ENCODE results near the gene SPSB4.

DNA sequence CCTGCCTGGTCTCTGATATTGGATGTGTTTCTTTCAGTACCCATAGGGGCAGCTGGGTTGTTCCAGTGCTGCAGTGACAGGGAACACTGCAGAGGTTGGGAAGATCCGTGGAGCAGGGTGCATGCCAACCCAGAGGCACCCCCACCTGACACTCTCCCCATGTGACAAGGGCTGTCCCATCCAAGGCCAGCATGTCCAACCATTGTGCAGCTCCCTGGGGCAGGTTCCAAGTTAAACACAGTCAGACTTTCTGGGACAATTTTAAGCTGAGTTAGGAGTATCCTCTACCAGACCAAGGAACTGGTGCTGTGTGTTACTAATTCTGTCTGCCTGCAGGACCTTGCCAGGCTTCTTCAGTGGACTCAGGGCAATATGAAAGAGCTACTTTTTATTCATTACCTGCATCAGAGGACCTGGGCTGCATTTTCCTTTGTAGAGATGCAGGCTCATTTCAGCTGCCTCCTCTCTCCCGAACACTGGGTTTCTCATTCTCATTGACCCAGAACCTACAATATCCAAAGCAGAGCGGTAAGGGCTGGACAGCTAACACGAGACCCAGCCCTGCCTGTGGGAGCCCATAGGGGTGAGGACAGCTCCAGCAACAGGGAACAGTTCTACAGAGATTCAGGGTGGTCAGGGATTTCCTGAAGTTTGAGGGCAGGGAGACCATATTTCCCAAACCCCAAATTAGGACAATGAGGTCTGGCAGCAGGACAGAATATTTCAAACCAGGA, 72.7 kb downstream of the SPSB4 start:
- TF ChIP-seq CTCF (conservative IDR thresholded peaks at IDR 0.05; ENCODE audit: low read length), result no peak
- TF ChIP-seq EZH2phosphoT487 (IDR thresholded peaks at IDR 0.05; ENCODE audit: borderline replicate concordance, low read depth, low read length), result no peak
